Neuronal stem cell (in vitro differentiated cells): ENCODE data around the gene TAS2R1.

Experiments
- DNase-seq: peaks from one replicate; pipeline ENCODE4 v3.0.0-alpha.2; 2013; ENCODE audit warnings: low spot score
- H2AFZ ChIP-seq: one replicate; pipeline ENCODE4 v1.6.1; 2013; ENCODE audit warnings: mild to moderate bottlenecking, low read length, inconsistent platforms
- H2AK5ac ChIP-seq: 2 replicates; pipeline ENCODE4 v1.6.1; 2013; ENCODE audit warnings: low read depth, mild to moderate bottlenecking, inconsistent platforms, low read length, moderate library complexity, mixed read lengths
- H2BK120ac ChIP-seq: 2 replicates; pipeline ENCODE4 v1.6.1; 2013; ENCODE audit warnings: low read depth, mild to moderate bottlenecking, inconsistent platforms, low read length, moderate library complexity, mixed read lengths
- H2BK12ac ChIP-seq: one replicate; pipeline ENCODE4 v1.6.1; 2013; ENCODE audit warnings: low read length, inconsistent platforms
- H2BK15ac ChIP-seq: 2 replicates; pipeline ENCODE4 v1.6.1; 2013; ENCODE audit warnings: mild to moderate bottlenecking, low read length, inconsistent platforms, mixed read lengths
- H2BK5ac ChIP-seq: one replicate; pipeline ENCODE4 v1.6.1; 2013; ENCODE audit warnings: inconsistent platforms, mild to moderate bottlenecking, low read length, moderate library complexity
- H3K14ac ChIP-seq: one replicate; pipeline ENCODE4 v1.6.1; 2013; ENCODE audit warnings: low read length, inconsistent platforms
- H3K18ac ChIP-seq: 2 replicates; pipeline ENCODE4 v1.6.1; 2013; ENCODE audit warnings: low read length, inconsistent platforms
- H3K23ac ChIP-seq: 2 replicates; pipeline ENCODE4 v1.6.1; 2013; ENCODE audit warnings: low read depth, mild to moderate bottlenecking, mixed read lengths, low read length, inconsistent platforms; ENCODE audit not compliant: poor library complexity
- H3K27ac ChIP-seq: replicated peaks from 3 replicates; pipeline ENCODE4 v1.5.1; 2013; ENCODE audit warnings: low read length, inconsistent platforms
- H3K27me3 ChIP-seq, 3 experiments: 2 replicates each; pipeline ENCODE4 v1.6.1; 2013; ENCODE audit warnings: low read length in 3 of 3, mild to moderate bottlenecking in 2 of 3, inconsistent platforms in 1 of 3, low read depth in 1 of 3, mixed read lengths in 1 of 3, moderate library complexity in 1 of 3; ENCODE audit not compliant: control insufficient read depth in 3 of 3, insufficient read depth in 3 of 3
- H3K36me3 ChIP-seq, 2 donors: replicated peaks in 1 of 2; 2 replicates each; pipeline ENCODE4 v1.6.1; 2013; ENCODE audit warnings: low read length in 2 of 2; ENCODE audit not compliant: control insufficient read depth in 2 of 2, insufficient read depth in 2 of 2
- H3K4ac ChIP-seq: 2 replicates; pipeline ENCODE4 v1.6.1; 2013; ENCODE audit warnings: inconsistent platforms, mild to moderate bottlenecking, low read length, moderate library complexity
- H3K4me1 ChIP-seq, 2 donors: 1 replicate in 1 of 2; 2 replicates in 1 of 2; pipeline ENCODE4 v1.6.1; 2013; ENCODE audit warnings: low read length in 2 of 2, low read depth in 1 of 2; ENCODE audit not compliant: control insufficient read depth in 2 of 2, insufficient read depth in 1 of 2
- H3K4me2 ChIP-seq: one replicate; pipeline ENCODE4 v1.6.1; 2013; ENCODE audit warnings: mild to moderate bottlenecking, low read length, inconsistent platforms; ENCODE audit not compliant: insufficient read depth, poor library complexity, severe bottlenecking
- H3K4me3 ChIP-seq, 2 donors: 2 replicates each; pipeline ENCODE4 v1.5.1; 2013; ENCODE audit warnings: low read length in 2 of 2, mild to moderate bottlenecking in 2 of 2, inconsistent platforms in 1 of 2, moderate library complexity in 1 of 2
- H3K79me1 ChIP-seq: one replicate; pipeline ENCODE4 v1.6.1; 2013; ENCODE audit warnings: low read depth, mild to moderate bottlenecking, inconsistent platforms, low read length, moderate library complexity
- H3K9ac ChIP-seq: one replicate; pipeline ENCODE4 v1.6.1; 2013; ENCODE audit warnings: mild to moderate bottlenecking, low read depth, low read length, inconsistent platforms; ENCODE audit not compliant: poor library complexity
- H3K9me3 ChIP-seq, 2 donors: replicated peaks in 1 of 2; 2 replicates each; pipeline versions ENCODE3 to v1.6.1; 2013; ENCODE audit warnings: low read length in 2 of 2, mild to moderate bottlenecking in 2 of 2, inconsistent platforms in 1 of 2, low read depth in 1 of 2, mixed read lengths in 1 of 2, moderate library complexity in 1 of 2; ENCODE audit not compliant: control insufficient read depth in 2 of 2, insufficient read depth in 1 of 2
- H4K8ac ChIP-seq: one replicate; pipeline ENCODE4 v1.6.1; 2013; ENCODE audit warnings: low read depth, mild to moderate bottlenecking, inconsistent platforms, low read length, moderate library complexity
- H4K91ac ChIP-seq: one replicate; pipeline ENCODE4 v1.6.1; 2013; ENCODE audit warnings: low read length, low read depth, mild to moderate bottlenecking, inconsistent platforms; ENCODE audit not compliant: poor library complexity
- WGBS, 2 donors: extraction: QIAGEN DNeasy Blood & Tissue Kit; methylation state at CpG; one replicate each; pipeline ENCODE4 v1.1.7; 2013; ENCODE audit warnings: missing lambda C conversion rate in 2 of 2, mixed read lengths in 1 of 2; ENCODE audit not compliant: insufficient read length in 2 of 2, insufficient replicate concordance in 1 of 2; ENCODE audit errors: extremely low coverage in 2 of 2; 5-methylcytosine and 5-hydroxymethylcytosine counted together

TAS2R1 gene

DNA sequence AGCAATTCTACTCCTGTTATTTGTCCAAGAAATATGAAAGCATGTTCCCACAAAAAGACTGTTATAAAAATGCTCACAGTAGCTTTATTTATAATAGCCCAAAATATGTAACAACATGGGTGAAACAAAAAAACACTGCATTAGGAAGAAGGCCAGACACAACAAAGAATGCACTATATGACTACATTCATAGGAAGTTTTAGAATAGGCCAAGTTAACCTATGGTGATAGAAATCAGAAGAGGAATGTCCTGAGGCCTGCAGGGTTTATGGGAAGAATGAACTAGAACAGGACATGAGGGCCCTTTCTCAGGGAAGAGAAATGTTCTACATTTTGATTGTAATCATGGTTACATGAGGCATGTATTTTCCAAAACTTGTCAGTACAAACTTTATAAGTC, 24.7 kb upstream of the TAS2R1 start:
- H2AFZ ChIP-seq, result no peak overlapping the region
- H3K4me1 ChIP-seq, result no peaks in the 10 kb centered on the region
- no peak overlapping the region for H3K14ac ChIP-seq
- H3K36me3 ChIP-seq, result no peaks in the 10 kb centered on the region
- H4K91ac ChIP-seq, result no peak overlapping the region
- no peak overlapping the region for H3K23ac ChIP-seq
- H3K9me3 ChIP-seq, result no peaks in the 10 kb centered on the region
- H2BK15ac ChIP-seq, result no peak overlapping the region
- H3K27ac ChIP-seq, result no peak overlapping the region
- no peak overlapping the region for H2BK12ac ChIP-seq
- H3K4ac ChIP-seq, result no peak overlapping the region
- H3K4me2 ChIP-seq, result no peak overlapping the region
- H2BK5ac ChIP-seq, result no peak overlapping the region
- DNase-seq, result no peak
- H3K79me1 ChIP-seq, result no peaks in the 10 kb centered on the region
- no peak overlapping the region for H3K9ac ChIP-seq
- H3K27me3 ChIP-seq, result no peaks in the 10 kb centered on the region
- H3K4me3 ChIP-seq, result no peak overlapping the region
- no peak overlapping the region for H3K18ac ChIP-seq
- no peak overlapping the region for H2BK120ac ChIP-seq
- no peak overlapping the region for H2AK5ac ChIP-seq
- no peak overlapping the region for H4K8ac ChIP-seq

DNA sequence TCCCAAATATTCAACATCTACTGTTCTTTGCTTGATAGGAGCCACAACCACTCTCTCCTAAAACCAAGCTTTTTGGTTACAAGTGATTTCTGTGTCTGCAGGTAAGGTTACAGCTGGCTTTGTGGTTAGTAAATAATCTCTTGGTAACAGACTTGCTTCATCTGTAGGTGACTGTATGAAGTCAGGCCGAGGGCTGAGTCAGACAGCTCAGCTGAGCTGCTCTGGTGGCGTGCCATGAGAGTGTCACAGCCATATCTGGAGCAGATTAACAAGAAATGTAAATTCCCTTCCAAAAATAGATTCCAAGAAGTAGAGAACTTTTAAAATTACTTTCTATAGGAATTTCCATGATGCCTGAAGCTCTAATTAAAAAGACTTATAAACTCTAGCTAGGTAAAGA, 23.7 kb upstream of the TAS2R1 start:
- Histone ChIP-seq H2BK15ac (no peak overlapping the region), H3K27ac (no peak overlapping the region), H3K9ac (no peak overlapping the region), H3K4me1 (no peaks in the 10 kb centered on the region), H3K4me2 (no peak overlapping the region), H4K91ac (no peak overlapping the region), H3K23ac (no peak overlapping the region), H2AFZ (no peak overlapping the region), H2BK120ac (no peak overlapping the region), H2AK5ac (no peak overlapping the region), H3K18ac (no peak overlapping the region), H4K8ac (no peak overlapping the region), H3K4ac (no peak overlapping the region), H3K4me3 (no peak overlapping the region), H3K36me3 (no peaks in the 10 kb centered on the region), H3K27me3 (no peaks in the 10 kb centered on the region), H2BK5ac (no peak overlapping the region), H3K79me1 (no peaks in the 10 kb centered on the region), H3K9me3 (no peaks in the 10 kb centered on the region), H3K14ac (no peak overlapping the region), H2BK12ac (no peak overlapping the region)
- WGBS, 2 donors, result no CpG with 5 or more reads among the region's 2 CpGs
- no peak for DNase-seq

DNA sequence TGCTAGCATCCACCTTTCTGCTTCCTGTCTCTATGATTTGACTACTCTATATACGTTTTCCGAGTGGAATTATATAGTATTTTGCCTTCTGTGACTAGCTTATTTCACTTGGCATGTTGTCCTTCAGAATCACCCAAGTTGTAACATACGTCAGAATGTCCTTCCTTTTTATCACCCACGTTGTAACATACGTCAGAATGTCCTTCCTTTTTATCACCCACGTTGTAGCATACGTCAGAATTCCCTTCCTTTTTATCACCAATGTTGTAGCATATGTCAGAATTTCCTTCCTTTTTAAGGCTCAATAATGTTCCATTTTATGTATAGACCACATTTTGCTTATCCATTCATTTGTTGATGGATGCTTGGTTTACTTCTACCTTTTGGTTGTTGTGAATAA, 22.9 kb upstream of the TAS2R1 start:
- H3K27me3 ChIP-seq, result no peaks in the 10 kb centered on the region
- H3K9ac ChIP-seq, result no peak overlapping the region
- no peak overlapping the region for H4K8ac ChIP-seq
- no peaks in the 10 kb centered on the region for H3K36me3 ChIP-seq
- no peak overlapping the region for H3K4me2 ChIP-seq
- H3K79me1 ChIP-seq, result no peaks in the 10 kb centered on the region
- no peak overlapping the region for H2BK120ac ChIP-seq
- H3K4me3 ChIP-seq, result no peak overlapping the region
- H2AFZ ChIP-seq, result no peak overlapping the region
- no peak overlapping the region for H2AK5ac ChIP-seq
- H3K9me3 ChIP-seq, result no peaks in the 10 kb centered on the region
- H3K23ac ChIP-seq, result no peak overlapping the region
- no peak overlapping the region for H3K27ac ChIP-seq
- no peak overlapping the region for H4K91ac ChIP-seq
- no peak for DNase-seq
- no peak overlapping the region for H3K18ac ChIP-seq
- H3K4ac ChIP-seq, result no peak overlapping the region
- H2BK5ac ChIP-seq, result no peak overlapping the region
- H2BK15ac ChIP-seq, result no peak overlapping the region
- no CpG with 5 or more reads among the region's 7 CpGs for WGBS, 2 donors
- no peak overlapping the region for H3K14ac ChIP-seq
- H2BK12ac ChIP-seq, result no peak overlapping the region
- no peaks in the 10 kb centered on the region for H3K4me1 ChIP-seq

DNA sequence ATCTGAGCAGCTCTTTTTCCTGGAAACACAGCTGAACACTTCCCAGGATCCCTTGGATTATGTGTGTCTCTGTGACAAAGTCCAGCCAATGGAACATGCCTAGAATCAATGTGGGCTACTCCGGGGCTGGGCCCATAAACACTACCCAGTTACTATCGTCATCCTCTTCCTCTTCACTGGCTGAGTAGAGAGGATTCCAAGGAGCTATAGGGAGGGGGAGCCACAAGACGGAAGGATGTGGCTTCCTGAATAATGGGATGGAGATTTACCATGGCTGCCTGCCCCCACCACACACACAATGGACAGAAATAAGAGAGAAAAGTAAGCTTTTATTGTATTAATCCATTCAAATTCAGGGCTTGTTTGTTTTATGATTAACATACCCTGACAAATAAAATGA, 22.1 kb upstream of the TAS2R1 start:
- no peak overlapping the region for H3K27ac ChIP-seq

More for the DNA sequence above, 22.1 kb upstream of the TAS2R1 start:
- H3K79me1 ChIP-seq, result no peaks in the 10 kb centered on the region
- no peak overlapping the region for H2BK120ac ChIP-seq
- no peak overlapping the region for H2BK15ac ChIP-seq
- no peak for DNase-seq
- no peak overlapping the region for H2BK5ac ChIP-seq
- H4K8ac ChIP-seq, result no peak overlapping the region
- H3K23ac ChIP-seq, result no peak overlapping the region
- no peak overlapping the region for H3K18ac ChIP-seq
- no peak overlapping the region for H3K4me2 ChIP-seq
- H3K9me3 ChIP-seq, result no peaks in the 10 kb centered on the region
- H3K4ac ChIP-seq, result no peak overlapping the region
- H2BK12ac ChIP-seq, result no peak overlapping the region
- H3K4me3 ChIP-seq, result no peak overlapping the region
- no peak overlapping the region for H2AK5ac ChIP-seq
- no CpG with 5 or more reads among the region's 3 CpGs for WGBS, 2 donors
- no peak overlapping the region for H3K9ac ChIP-seq
- no peaks in the 10 kb centered on the region for H3K36me3 ChIP-seq
- H3K27me3 ChIP-seq, result no peaks in the 10 kb centered on the region
- H2AFZ ChIP-seq, result no peak overlapping the region
- H4K91ac ChIP-seq, result no peak overlapping the region
- H3K14ac ChIP-seq, result no peak overlapping the region
- no peaks in the 10 kb centered on the region for H3K4me1 ChIP-seq
